ENCODE results near the gene CCDC187.
"Not testable (repeated sequence)": the region's sequence is repeated elsewhere in the genome, so short reads cannot be mapped to it uniquely, and the experiment has no call there.

CCDC187 gene

GRCh38 chr9:136268318-136268717 is 35.6 kb downstream of the CCDC187 start:
- no peaks in the 10 kb centered on the region for H3K79me2 ChIP-seq (ENCODE audit: insufficient read depth, low read length)
- no peaks in the 10 kb centered on the region for H3K9me3 ChIP-seq (ENCODE audit: insufficient read depth, low read length, severe bottlenecking)
- no peaks in the 10 kb centered on the region for H3K36me3 ChIP-seq (ENCODE audit: insufficient read depth, low read length)
- H3K27me3 ChIP-seq (ENCODE audit: insufficient read depth, low read length, poor library complexity) = peaks cover 2% of the 10 kb centered on the region
- no peak overlapping the region for H3K4me2 ChIP-seq (ENCODE audit: insufficient read depth, low read length)
- H3K9ac ChIP-seq (ENCODE audit: low read depth, low read length) = no peak overlapping the region
- H3K4me3 ChIP-seq (ENCODE audit: low read depth in 1 of 2, low read length in 2 of 2) = no peak overlapping the region
- H3K4me1 ChIP-seq (ENCODE audit: insufficient read depth, low read length) = peaks cover 14% of the 10 kb centered on the region
- ATAC-seq (ENCODE audit: insufficient read depth, low read depth) (no peak), DNase-seq (no peak)
- TF ChIP-seq CTCF (IDR thresholded peaks at IDR 0.05; ENCODE audit: borderline replicate concordance, extremely low read depth, low read length, poor library complexity, severe bottlenecking) = no peak
- TF ChIP-seq EZH2 (IDR thresholded peaks at IDR 0.05; ENCODE audit: borderline replicate concordance, low read depth, low read length, severe bottlenecking) = no peak
- H3K27ac ChIP-seq (ENCODE audit: low read length) = no peak overlapping the region
- H2AFZ ChIP-seq (ENCODE audit: low read depth, low read length) = 0 out of 2 replicates have a peak overlapping the region, but pooled peaks have one; percentile 44
- no peaks in the 10 kb centered on the region for H4K20me1 ChIP-seq (ENCODE audit: insufficient read depth, low read length)

GRCh38 chr9:136267261-136268111 is 36.4 kb downstream of the CCDC187 start:
- Histone ChIP-seq H3K79me2 (ENCODE audit: insufficient read depth, low read length) (no peaks in the 10 kb centered on the region), H3K27me3 (ENCODE audit: insufficient read depth, low read length, poor library complexity) (peaks cover 2% of the 10 kb centered on the region), H3K4me3 (ENCODE audit: low read depth in 1 of 2, low read length in 2 of 2) (peak overlapping the region; percentile 9 to 60; a peak in 3 of 4 replicates), H3K9me3 (ENCODE audit: insufficient read depth, low read length, severe bottlenecking) (no peaks in the 10 kb centered on the region), H2AFZ (ENCODE audit: low read depth, low read length) (peak overlapping the region; percentile 75), H3K27ac (ENCODE audit: low read length) (peak overlapping the region; percentile 54), H4K20me1 (ENCODE audit: insufficient read depth, low read length) (no peaks in the 10 kb centered on the region), H3K4me2 (ENCODE audit: insufficient read depth, low read length) (peak overlapping the region; percentile 81), H3K4me1 (ENCODE audit: insufficient read depth, low read length) (peaks cover 14% of the 10 kb centered on the region), H3K36me3 (ENCODE audit: insufficient read depth, low read length) (no peaks in the 10 kb centered on the region), H3K9ac (ENCODE audit: low read depth, low read length) (peak overlapping the region; percentile 59)
- peak; percentile 95 for ATAC-seq (ENCODE audit: insufficient read depth, low read depth)
- peak; percentile 84 for DNase-seq
- TF ChIP-seq EZH2 (IDR thresholded peaks at IDR 0.05; ENCODE audit: borderline replicate concordance, low read depth, low read length, severe bottlenecking) (no peak), CTCF (IDR thresholded peaks at IDR 0.05; ENCODE audit: borderline replicate concordance, extremely low read depth, low read length, poor library complexity, severe bottlenecking) (peak; percentile 55)

GRCh38 chr9:136266641-136267040 is 37.3 kb downstream of the CCDC187 start:
- not testable (repeated sequence) for H3K9me3 ChIP-seq (ENCODE audit: insufficient read depth, low read length, severe bottlenecking); H3K27ac ChIP-seq (ENCODE audit: low read length); H3K79me2 ChIP-seq (ENCODE audit: insufficient read depth, low read length); DNase-seq; H3K36me3 ChIP-seq (ENCODE audit: insufficient read depth, low read length); H3K27me3 ChIP-seq (ENCODE audit: insufficient read depth, low read length, poor library complexity); H4K20me1 ChIP-seq (ENCODE audit: insufficient read depth, low read length); ATAC-seq (ENCODE audit: insufficient read depth, low read depth)
- H3K4me1 ChIP-seq (ENCODE audit: insufficient read depth, low read length) = peaks cover 14% of the 10 kb centered on the region
- H3K9ac ChIP-seq (ENCODE audit: low read depth, low read length) = peak overlapping the region; percentile 59; the same call in 1 of the 2 replicates
- H2AFZ ChIP-seq (ENCODE audit: low read depth, low read length) = peak overlapping the region; percentile 73
- peak overlapping the region; percentile 81 for H3K4me2 ChIP-seq (ENCODE audit: insufficient read depth, low read length)
- peak overlapping the region in 1 of 2 experiments; percentile 43; a peak in 2 of 4 replicates for H3K4me3 ChIP-seq (ENCODE audit: low read depth in 1 of 2, low read length in 2 of 2)

- Histone ChIP-seq H3K4me3 (ENCODE audit: low read depth in 1 of 2, low read length in 2 of 2) (no peak overlapping the region), H4K20me1 (ENCODE audit: insufficient read depth, low read length) (no peaks in the 10 kb centered on the region), H3K4me1 (ENCODE audit: insufficient read depth, low read length) (peaks cover 14% of the 10 kb centered on the region), H3K9me3 (ENCODE audit: insufficient read depth, low read length, severe bottlenecking) (no peaks in the 10 kb centered on the region), H2AFZ (ENCODE audit: low read depth, low read length) (no peak overlapping the region; the same call in 1 of the 2 replicates), H3K9ac (ENCODE audit: low read depth, low read length) (no peak overlapping the region), H3K79me2 (ENCODE audit: insufficient read depth, low read length) (no peaks in the 10 kb centered on the region), H3K36me3 (ENCODE audit: insufficient read depth, low read length) (no peaks in the 10 kb centered on the region), H3K4me2 (ENCODE audit: insufficient read depth, low read length) (no peak overlapping the region), H3K27ac (ENCODE audit: low read length) (no peak overlapping the region), H3K27me3 (ENCODE audit: insufficient read depth, low read length, poor library complexity) (peaks cover 2% of the 10 kb centered on the region)
- TF ChIP-seq CTCF (IDR thresholded peaks at IDR 0.05; ENCODE audit: borderline replicate concordance, extremely low read depth, low read length, poor library complexity, severe bottlenecking) (no peak), EZH2 (IDR thresholded peaks at IDR 0.05; ENCODE audit: borderline replicate concordance, low read depth, low read length, severe bottlenecking) (no peak)
- ATAC-seq (ENCODE audit: insufficient read depth, low read depth) (no peak), DNase-seq (no peak)
Measured at GRCh38 chr9:136265561-136266355, 38.1 kb downstream of the CCDC187 start.
